Raji (cell line): ENCODE results near the gene SETDB2.

Experiments used
- POLR2A ChIP-seq: IDR thresholded peaks from 2 replicates; pipeline ENCODE4 v1.6.1; 2011; ENCODE audit warnings: low read depth, low read length, control low read depth; ENCODE audit not compliant: insufficient read depth

SETDB2 gene

GRCh38 chr13:49417161-49417560 is 26.9 kb upstream of the SETDB2 start:
- TF ChIP-seq POLR2A = no peak

- no peak for TF ChIP-seq POLR2A
Observed at GRCh38 chr13:49418206-49418605, 25.9 kb upstream of the SETDB2 start.

GRCh38 chr13:49419276-49419675 is 24.8 kb upstream of the SETDB2 start:
- no peak for TF ChIP-seq POLR2A

GRCh38 chr13:49421391-49421790 is 22.7 kb upstream of the SETDB2 start:
- no peak for TF ChIP-seq POLR2A

GRCh38 chr13:49424011-49424560 is 20.0 kb upstream of the SETDB2 start:
- no peak for TF ChIP-seq POLR2A

GRCh38 chr13:49428041-49428763 is 15.9 kb upstream of the SETDB2 start:
- TF ChIP-seq POLR2A = no peak

GRCh38 chr13:49429121-49429520 is 15.0 kb upstream of the SETDB2 start:
- no peak for TF ChIP-seq POLR2A

GRCh38 chr13:49435992-49436391 is 8.1 kb upstream of the SETDB2 start:
- TF ChIP-seq POLR2A = no peak

GRCh38 chr13:49436890-49437289 is 7.2 kb upstream of the SETDB2 start:
- TF ChIP-seq POLR2A = no peak

GRCh38 chr13:49437705-49438104 is 6.4 kb upstream of the SETDB2 start:
- no peak for TF ChIP-seq POLR2A

GRCh38 chr13:49439609-49440008 is 4.5 kb upstream of the SETDB2 start:
- no peak for TF ChIP-seq POLR2A

GRCh38 chr13:49441312-49441711 is 2.8 kb upstream of the SETDB2 start:
- no peak for TF ChIP-seq POLR2A

- TF ChIP-seq POLR2A = no peak
Observed at GRCh38 chr13:49441846-49442245, 2.2 kb upstream of the SETDB2 start.

GRCh38 chr13:49443357-49443703 is 744 bp upstream of the SETDB2 start:
- TF ChIP-seq POLR2A = no peak

- TF ChIP-seq POLR2A = peak; percentile 78
Observed at GRCh38 chr13:49444524-49445395, 686 bp downstream of the SETDB2 start.

- no peak for TF ChIP-seq POLR2A
Observed at GRCh38 chr13:49446473-49446872, 2.4 kb downstream of the SETDB2 start.
